Tibial nerve (tissue), 3 donors: Measurements from ENCODE around the gene PIGB.
"Not testable (repeated sequence)": the region's sequence is repeated elsewhere in the genome, so short reads cannot be mapped to it uniquely, and the experiment has no call there.

Source experiments
- POLR2A ChIP-seq, 2 donors: fragments of 450-650 bp; IDR thresholded peaks; one replicate each; pipeline ENCODE4 v1.6.1; 2017; ENCODE audit warnings: antibody characterized with exemption in 2 of 2, mild to moderate bottlenecking in 2 of 2, moderate library complexity in 2 of 2
- TF ChIP-seq, protein P1 (sequence below), 5 experiments: fragments of 200-600 bp in 3 of 5; fragments of 450-650 bp in 2 of 5; sonication (generic) in 3 of 5; IDR thresholded peaks; one replicate each; pipeline ENCODE4 v1.5.1; 2016 to 2019; ENCODE audit warnings: antibody characterized with exemption in 5 of 5, mild to moderate bottlenecking in 3 of 5, moderate library complexity in 2 of 5

DNA sequence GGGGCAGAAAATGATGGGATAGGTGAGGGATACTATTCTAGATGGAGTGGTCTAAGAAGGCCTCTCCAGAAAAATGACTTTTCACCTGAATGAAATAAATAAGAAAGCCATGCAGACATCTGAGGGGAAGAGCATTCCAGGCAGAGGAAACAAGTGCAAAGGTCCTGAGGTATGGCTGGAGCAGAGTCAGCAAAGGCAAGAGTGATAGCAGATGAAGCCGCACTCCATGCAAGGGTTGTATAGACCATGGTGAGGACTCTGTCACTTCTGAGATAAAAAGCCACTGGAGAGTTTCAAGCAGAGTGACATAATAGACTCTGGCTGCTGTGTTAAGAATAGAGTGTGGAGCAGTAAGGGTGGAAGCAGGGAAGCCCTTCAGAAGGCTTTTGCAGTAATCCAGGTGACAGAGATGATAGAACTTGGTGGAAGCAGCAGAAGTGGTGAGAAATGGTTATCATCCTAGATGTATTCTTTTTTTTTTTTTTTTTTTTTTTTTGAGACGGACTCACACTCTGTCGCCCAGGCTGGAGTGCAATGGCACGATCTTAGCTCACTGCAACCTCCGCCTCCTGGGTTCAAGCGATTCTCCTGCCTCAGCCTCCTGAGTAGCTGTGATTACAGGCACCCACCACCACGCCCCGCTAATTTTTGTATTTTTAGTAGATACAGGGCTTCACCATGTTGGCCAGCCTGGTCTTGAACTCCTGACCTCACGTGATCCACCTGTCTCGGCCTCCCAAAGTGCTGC is 32.4 kb upstream of the PIGB start:
- TF ChIP-seq, protein P1, sequence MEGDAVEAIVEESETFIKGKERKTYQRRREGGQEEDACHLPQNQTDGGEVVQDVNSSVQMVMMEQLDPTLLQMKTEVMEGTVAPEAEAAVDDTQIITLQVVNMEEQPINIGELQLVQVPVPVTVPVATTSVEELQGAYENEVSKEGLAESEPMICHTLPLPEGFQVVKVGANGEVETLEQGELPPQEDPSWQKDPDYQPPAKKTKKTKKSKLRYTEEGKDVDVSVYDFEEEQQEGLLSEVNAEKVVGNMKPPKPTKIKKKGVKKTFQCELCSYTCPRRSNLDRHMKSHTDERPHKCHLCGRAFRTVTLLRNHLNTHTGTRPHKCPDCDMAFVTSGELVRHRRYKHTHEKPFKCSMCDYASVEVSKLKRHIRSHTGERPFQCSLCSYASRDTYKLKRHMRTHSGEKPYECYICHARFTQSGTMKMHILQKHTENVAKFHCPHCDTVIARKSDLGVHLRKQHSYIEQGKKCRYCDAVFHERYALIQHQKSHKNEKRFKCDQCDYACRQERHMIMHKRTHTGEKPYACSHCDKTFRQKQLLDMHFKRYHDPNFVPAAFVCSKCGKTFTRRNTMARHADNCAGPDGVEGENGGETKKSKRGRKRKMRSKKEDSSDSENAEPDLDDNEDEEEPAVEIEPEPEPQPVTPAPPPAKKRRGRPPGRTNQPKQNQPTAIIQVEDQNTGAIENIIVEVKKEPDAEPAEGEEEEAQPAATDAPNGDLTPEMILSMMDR (IDR thresholded peaks at IDR 0.05), result not testable (repeated sequence)
- TF ChIP-seq POLR2A (IDR thresholded peaks at IDR 0.05), result not testable (repeated sequence)
